Esophagus (tissue), 2 donors: ENCODE measurements around the gene ADGRE3. TPM values are rescaled to one million over a fixed set of nuclear protein-coding genes. Genes with fewer than 3 reads are reported as not detected.

Experiments used
- H3K27ac ChIP-seq, 2 donors: one replicate each; pipeline ENCODE4 v1.5.1; 2013; ENCODE audit warnings: low read depth in 2 of 2, mild to moderate bottlenecking in 2 of 2, inconsistent platforms in 1 of 2, low read length in 1 of 2, moderate library complexity in 1 of 2
- H3K27me3 ChIP-seq, 2 donors: one replicate each; pipeline ENCODE4 v1.6.1; 2013; ENCODE audit warnings: low read length in 2 of 2, control low read depth in 1 of 2, mild to moderate bottlenecking in 1 of 2; ENCODE audit not compliant: insufficient read depth in 2 of 2, control insufficient read depth in 1 of 2
- H3K36me3 ChIP-seq, 2 donors: one replicate each; pipeline ENCODE4 v1.6.1; 2013; ENCODE audit warnings: low read length in 1 of 2; ENCODE audit not compliant: control insufficient read depth in 2 of 2, insufficient read depth in 2 of 2
- H3K4me1 ChIP-seq, 2 donors: one replicate each; pipeline ENCODE4 v1.6.1; 2013; ENCODE audit warnings: low read length in 1 of 2; ENCODE audit not compliant: control insufficient read depth in 2 of 2, insufficient read depth in 2 of 2
- H3K4me3 ChIP-seq, 2 donors: one replicate each; pipeline ENCODE4 v1.5.1; 2013; ENCODE audit warnings: low read length in 2 of 2, mild to moderate bottlenecking in 2 of 2, low read depth in 1 of 2, moderate library complexity in 1 of 2
- H3K9me3 ChIP-seq, 2 donors: one replicate each; pipeline ENCODE4 v1.6.1; 2013; ENCODE audit warnings: mild to moderate bottlenecking in 2 of 2, low read depth in 1 of 2, low read length in 1 of 2, moderate library complexity in 1 of 2; ENCODE audit not compliant: control insufficient read depth in 2 of 2, insufficient read depth in 1 of 2
- WGBS, 2 donors: extraction: QIAGEN DNeasy Blood & Tissue Kit; methylation state at CpG; one replicate each; pipeline ENCODE4 v1.1.7; 2013; 5-methylcytosine and 5-hydroxymethylcytosine counted together
- polyA plus RNA-seq, 2 donors: library from polyadenylated mRNA; stranded (reverse); fragments of 200-250 nt; gene quantifications; one replicate each; pipeline ENCODE4 v1.2.3, GENCODE V29; 2013
- donor health status: healthy with polysubstance abuse.
- donor health status: Bipolar disorder and iron deficiency.

The ADGRE3 gene
- polyA plus RNA-seq: under 1 TPM in 1 of 2 donors, not detected in 1; 0.07 TPM

- Histone ChIP-seq H3K27ac (no peak within 1 kb of the TSS), H3K9me3 (peaks cover 0 to 3% of the 10 kb centered on the region in 2 donors), H3K27me3 (no peaks in the 10 kb centered on the region), H3K36me3 (no peaks in the 10 kb centered on the region), H3K4me1 (no peaks in the 10 kb centered on the region), H3K4me3 (no peak within 1 kb of the TSS)
- WGBS, 2 donors: 59 to 62% methylated on average over 6 of the region's 6 CpGs
These were observed at the start of gene ADGRE3 for GRCh38 chr19:14674764-14675163. Gene ADGRE3, minus strand, starts transcription at chr19:14674844. Its CDS starts 74 bp downstream, at chr19:14674770.

GRCh38 chr19:14722127-14722526, 47.5 kb upstream of the ADGRE3 start:
- Histone ChIP-seq H3K27me3 (no peaks in the 10 kb centered on the region), H3K9me3 (peaks cover 20 to 35% of the 10 kb centered on the region in 2 donors), H3K36me3 (peaks cover 15 to 20% of the 10 kb centered on the region in 2 donors), H3K4me1 (no peaks in the 10 kb centered on the region), H3K4me3 (no peak overlapping the region), H3K27ac (no peak overlapping the region)
- WGBS, 2 donors: 82 to 85% methylated on average over 2 of the region's 2 CpGs

GRCh38 chr19:14719162-14719561, 44.5 kb upstream of the ADGRE3 start:
- Histone ChIP-seq H3K27me3 (no peaks in the 10 kb centered on the region), H3K27ac (no peak overlapping the region), H3K4me3 (no peak overlapping the region), H3K9me3 (peaks cover 29 to 50% of the 10 kb centered on the region in 2 donors), H3K4me1 (no peaks in the 10 kb centered on the region), H3K36me3 (peaks cover 42 to 43% of the 10 kb centered on the region in 2 donors)
- 98 to 99% methylated on average over 3 of the region's 3 CpGs for WGBS, 2 donors

GRCh38 chr19:14718522-14719116, 44.0 kb upstream of the ADGRE3 start:
- peaks cover 29 to 48% of the 10 kb centered on the region in 2 donors for H3K9me3 ChIP-seq
- H3K4me3 ChIP-seq: no peak overlapping the region
- peaks cover 42 to 47% of the 10 kb centered on the region in 2 donors for H3K36me3 ChIP-seq
- no peaks in the 10 kb centered on the region for H3K4me1 ChIP-seq
- H3K27ac ChIP-seq: no peak overlapping the region
- H3K27me3 ChIP-seq: no peaks in the 10 kb centered on the region
- WGBS, 2 donors: 95% methylated on average over 18 of the region's 18 CpGs

- Histone ChIP-seq H3K4me3 (no peak overlapping the region), H3K27ac (no peak overlapping the region), H3K36me3 (peaks cover 47 to 60% of the 10 kb centered on the region in 2 donors), H3K9me3 (peaks cover 29 to 47% of the 10 kb centered on the region in 2 donors), H3K4me1 (no peaks in the 10 kb centered on the region), H3K27me3 (no peaks in the 10 kb centered on the region)
- WGBS, 2 donors: 93 to 99% methylated on average over 4 of the region's 4 CpGs
These were observed 41.2 kb upstream of the ADGRE3 start for GRCh38 chr19:14715841-14716240.

GRCh38 chr19:14704450-14704849, 29.8 kb upstream of the ADGRE3 start:
- Histone ChIP-seq H3K36me3 (peaks cover 44 to 58% of the 10 kb centered on the region in 2 donors), H3K27me3 (no peaks in the 10 kb centered on the region), H3K9me3 (peaks cover 0 to 6% of the 10 kb centered on the region in 2 donors), H3K27ac (no peak overlapping the region), H3K4me3 (no peak overlapping the region), H3K4me1 (peaks cover 0 to 3% of the 10 kb centered on the region in 2 donors)
- WGBS, 2 donors: 87 to 93% methylated on average over 6 of the region's 6 CpGs

- no peak overlapping the region for H3K27ac ChIP-seq
- peaks cover 43 to 58% of the 10 kb centered on the region in 2 donors for H3K36me3 ChIP-seq
- no peak overlapping the region for H3K4me3 ChIP-seq
- peaks cover 0 to 6% of the 10 kb centered on the region in 2 donors for H3K9me3 ChIP-seq
- WGBS, 2 donors: 89 to 94% methylated on average over 6 of the region's 6 CpGs
- H3K4me1 ChIP-seq: peaks cover 0 to 3% of the 10 kb centered on the region in 2 donors
- no peaks in the 10 kb centered on the region for H3K27me3 ChIP-seq
These were observed 29.2 kb upstream of the ADGRE3 start for GRCh38 chr19:14703833-14704232.

GRCh38 chr19:14700711-14701375, 26.2 kb upstream of the ADGRE3 start:
- H3K9me3 ChIP-seq: peaks cover 0 to 6% of the 10 kb centered on the region in 2 donors
- H3K4me3 ChIP-seq: no peak overlapping the region
- H3K36me3 ChIP-seq: peaks cover 32 to 48% of the 10 kb centered on the region in 2 donors
- WGBS, 2 donors: 94 to 96% methylated on average over 9 of the region's 9 CpGs
- no peaks in the 10 kb centered on the region for H3K27me3 ChIP-seq
- peaks cover 0 to 3% of the 10 kb centered on the region in 2 donors for H3K4me1 ChIP-seq
- no peak overlapping the region for H3K27ac ChIP-seq

GRCh38 chr19:14699641-14700040, 25.0 kb upstream of the ADGRE3 start:
- Histone ChIP-seq H3K4me3 (no peak overlapping the region), H3K4me1 (peaks cover 0 to 3% of the 10 kb centered on the region in 2 donors), H3K27me3 (no peaks in the 10 kb centered on the region), H3K36me3 (peaks cover 35 to 45% of the 10 kb centered on the region in 2 donors), H3K9me3 (peaks cover 0 to 6% of the 10 kb centered on the region in 2 donors), H3K27ac (no peak overlapping the region)
- WGBS, 2 donors: 88 to 90% methylated on average over 8 of the region's 8 CpGs
